ENCODE results near the gene CCDC71.

GRCh38 chr3:49161197-49161596 is 4.9 kb downstream of the CCDC71 start:
- no peak for TF ChIP-seq CTCF (IDR thresholded peaks at IDR 0.05)
- no peak for TF ChIP-seq POLR2A (IDR thresholded peaks at IDR 0.05)
